Measurements from ENCODE around the gene TRAPPC14.

Gene TRAPPC14

GRCh38 chr7:100124301-100125230 lies 34.0 kb downstream of the TRAPPC14 start:
- DNase-seq (ENCODE audit: extremely low read depth, low read depth): no peak

GRCh38 chr7:100122568-100122967 lies 36.0 kb downstream of the TRAPPC14 start:
- no peak for TF ChIP-seq CTCF (IDR thresholded peaks at IDR 0.05; ENCODE audit: low read depth, low read length)
- no peak for DNase-seq (ENCODE audit: extremely low read depth, low read depth)

More at GRCh38 chr7:100124301-100125230, 34.0 kb downstream of the TRAPPC14 start:
- TF ChIP-seq CTCF (IDR thresholded peaks at IDR 0.05; ENCODE audit: low read depth, low read length): no peak

- no peak for DNase-seq (ENCODE audit: extremely low read depth, low read depth)
- TF ChIP-seq CTCF (IDR thresholded peaks at IDR 0.05; ENCODE audit: low read depth, low read length): no peak
Observed at GRCh38 chr7:100122067-100122466, 36.5 kb downstream of the TRAPPC14 start.

- TF ChIP-seq CTCF (IDR thresholded peaks at IDR 0.05; ENCODE audit: low read depth, low read length): no peak
- DNase-seq (ENCODE audit: extremely low read depth, low read depth): no peak
Observed at GRCh38 chr7:100120733-100121036, 37.8 kb downstream of the TRAPPC14 start.

- DNase-seq (ENCODE audit: extremely low read depth, low read depth): peak; percentile 16
- no peak for TF ChIP-seq CTCF (IDR thresholded peaks at IDR 0.05; ENCODE audit: low read depth, low read length)
Observed at GRCh38 chr7:100119970-100120732, 38.4 kb downstream of the TRAPPC14 start.

- DNase-seq (ENCODE audit: extremely low read depth, low read depth): peak; percentile 90
- TF ChIP-seq CTCF (IDR thresholded peaks at IDR 0.05; ENCODE audit: low read depth, low read length): no peak
Observed at GRCh38 chr7:100119072-100119969, 39.2 kb downstream of the TRAPPC14 start, which contains the start of the genes CNPY4 and TAF6. Gene CNPY4 (plus strand): TSS chr7:100119634. CDS start chr7:100119745, 111 bp downstream. Gene TAF6 (minus strand): TSS chr7:100119358. CDS start chr7:100114209, 5,149 bp downstream.
